Endothelial cell of umbilical vein (primary cell): ENCODE results near the gene ZNF503.

Experiments used
- EZH2 ChIP-seq: IDR thresholded peaks from 2 replicates; pipeline ENCODE4 v1.6.1; 2012; ENCODE audit warnings: borderline replicate concordance, low read depth, mild to moderate bottlenecking, moderate library complexity, low read length, inconsistent platforms; ENCODE audit not compliant: severe bottlenecking
- FOS ChIP-seq: IDR thresholded peaks from 2 replicates; pipeline ENCODE4 v1.6.1; 2011; ENCODE audit warnings: mild to moderate bottlenecking, low read length, moderate library complexity, borderline replicate concordance; ENCODE audit not compliant: insufficient read depth
- MYC ChIP-seq: IDR thresholded peaks from one replicate; pipeline ENCODE4 v1.6.1; 2011; ENCODE audit warnings: mild to moderate bottlenecking, low read depth, low read length
- TF ChIP-seq, protein P1 (sequence below), 2 donors: IDR thresholded peaks; 1 replicate in 1 of 2; 2 replicates in 1 of 2; pipeline ENCODE4 v1.5.1; 2011; ENCODE audit warnings: low read length in 2 of 2, mild to moderate bottlenecking in 2 of 2, moderate library complexity in 2 of 2, control low read depth in 1 of 2, inconsistent platforms in 1 of 2, low read depth in 1 of 2; ENCODE audit not compliant: insufficient read depth in 1 of 2; ENCODE audit errors: extremely low read depth in 1 of 2

DNA sequence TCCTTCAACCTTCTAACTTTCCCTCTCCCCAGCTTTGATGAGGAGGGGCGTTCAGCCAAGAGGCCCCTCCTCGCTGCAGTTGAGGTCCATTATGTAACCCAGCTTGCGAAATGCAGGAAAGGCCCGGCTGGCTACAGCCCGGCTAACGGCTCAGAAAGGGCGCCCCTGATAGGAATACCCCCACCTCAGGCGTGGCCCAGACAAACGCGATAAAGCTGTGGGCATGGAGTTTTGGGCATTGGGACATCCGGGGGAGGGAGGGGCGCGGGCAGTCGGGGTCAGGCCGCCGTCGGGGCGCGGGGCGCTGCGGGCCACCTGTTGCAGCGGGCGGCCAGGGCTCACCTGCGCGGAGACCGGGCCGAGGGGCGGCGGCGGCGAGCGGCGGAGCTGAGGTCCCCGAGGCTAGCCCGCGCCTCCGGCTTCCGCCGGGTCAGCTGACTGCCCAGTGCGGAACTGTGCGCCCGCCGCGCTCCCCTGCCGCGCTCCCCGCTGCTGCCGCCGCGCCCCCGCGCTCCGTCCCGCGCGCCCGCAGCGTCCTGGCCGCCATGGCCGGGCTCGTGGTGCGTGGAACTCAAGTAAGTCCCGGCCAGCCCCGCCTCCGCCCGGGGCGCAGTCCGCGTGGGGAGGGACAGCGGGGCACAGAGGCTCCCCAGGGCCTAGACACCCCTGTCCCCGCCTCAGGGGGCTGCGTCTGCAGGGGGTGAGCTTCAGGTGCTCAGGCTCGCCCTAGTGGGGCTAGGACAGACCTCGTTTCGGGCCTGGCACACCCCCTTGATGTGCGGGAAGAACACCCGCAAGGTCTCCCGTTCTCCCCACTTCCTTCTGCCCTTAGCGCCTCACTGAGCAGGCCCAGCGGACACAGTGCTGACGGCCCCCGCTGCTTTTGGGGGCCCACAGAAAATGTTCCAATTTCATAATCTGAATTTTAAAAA, 29.9 kb upstream of the ZNF503 start, which contains the start of gene LRMDA:
- TF ChIP-seq, protein P1, sequence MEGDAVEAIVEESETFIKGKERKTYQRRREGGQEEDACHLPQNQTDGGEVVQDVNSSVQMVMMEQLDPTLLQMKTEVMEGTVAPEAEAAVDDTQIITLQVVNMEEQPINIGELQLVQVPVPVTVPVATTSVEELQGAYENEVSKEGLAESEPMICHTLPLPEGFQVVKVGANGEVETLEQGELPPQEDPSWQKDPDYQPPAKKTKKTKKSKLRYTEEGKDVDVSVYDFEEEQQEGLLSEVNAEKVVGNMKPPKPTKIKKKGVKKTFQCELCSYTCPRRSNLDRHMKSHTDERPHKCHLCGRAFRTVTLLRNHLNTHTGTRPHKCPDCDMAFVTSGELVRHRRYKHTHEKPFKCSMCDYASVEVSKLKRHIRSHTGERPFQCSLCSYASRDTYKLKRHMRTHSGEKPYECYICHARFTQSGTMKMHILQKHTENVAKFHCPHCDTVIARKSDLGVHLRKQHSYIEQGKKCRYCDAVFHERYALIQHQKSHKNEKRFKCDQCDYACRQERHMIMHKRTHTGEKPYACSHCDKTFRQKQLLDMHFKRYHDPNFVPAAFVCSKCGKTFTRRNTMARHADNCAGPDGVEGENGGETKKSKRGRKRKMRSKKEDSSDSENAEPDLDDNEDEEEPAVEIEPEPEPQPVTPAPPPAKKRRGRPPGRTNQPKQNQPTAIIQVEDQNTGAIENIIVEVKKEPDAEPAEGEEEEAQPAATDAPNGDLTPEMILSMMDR (IDR thresholded peaks at IDR 0.05; ENCODE audit: extremely low read depth in 1 of 2, insufficient read depth in 1 of 2, low read depth in 1 of 2, low read length in 2 of 2), result no peak
- no peak for TF ChIP-seq MYC
- no peak for TF ChIP-seq FOS
- TF ChIP-seq EZH2, result peak; percentile 51
